ENCODE results near the gene PTCH2. TPM values are rescaled to one million over a fixed set of nuclear protein-coding genes. Genes with fewer than 3 reads are reported as not detected.

The PTCH2 gene
- total and polyA plus RNA-seq, 11 donors, result 0.19 to 0.85 (median 0.37) TPM; not detected in 1

GRCh38 chr1:44776730-44777068 is 66.4 kb downstream of the PTCH2 start:
- Histone ChIP-seq H3K36me3 (peaks cover 0 to 54% (median 51%) of the 10 kb centered on the region in 9 donors), H3K27me3 (no peaks in the 10 kb centered on the region), H3K4me3 (peak overlapping the region in 11 of 12 donors; percentile 68 to 95 (median 86)), H3K9me3 (no peaks in the 10 kb centered on the region), H3K4me1 (peaks cover 2 to 38% (median 23%) of the 10 kb centered on the region in 12 donors), H3K27ac (peak overlapping the region in 8 of 12 donors; percentile 85 to 99 (median 95))
- 56 to 62% (median 60%) methylated on average over 12 of the region's 12 CpGs for WGBS, 4 donors
- no peak for ATAC-seq
- DNase-seq, result no peak
- intact Hi-C loops (cut with DNase I), result loop anchor here in 3 of 10 donors (5.0 to 10.0 kb wide), 3 partner anchors 39 to 528 kb away; partner anchors contain the start of genes KIF2C (in 1 of the 3) and RNU5D-1 (in 1 of the 3)
- no peak for TF ChIP-seq POLR2A (IDR thresholded peaks at IDR 0.05)
- no peak for TF ChIP-seq CTCF (IDR thresholded peaks at IDR 0.05)

- Histone ChIP-seq H3K4me3 (peak overlapping the region; percentile 59 to 95 (median 85)), H3K4me1 (peaks cover 2 to 38% (median 23%) of the 10 kb centered on the region in 12 donors), H3K36me3 (peaks cover 0 to 49% (median 45%) of the 10 kb centered on the region in 9 donors), H3K27ac (peak overlapping the region; percentile 85 to 99 (median 95)), H3K9me3 (no peaks in the 10 kb centered on the region), H3K27me3 (no peaks in the 10 kb centered on the region)
- intact Hi-C loops (cut with DNase I), result loop anchor here in 5 of 10 donors (2.0 to 10.0 kb wide), 5 partner anchors 39 to 529 kb away; partner anchors contain the start of genes RNU5D-1 (in 2 of the 5) and KIF2C (in 1 of the 5)
- 7 to 18% (median 9%) methylated on average over 15 to 36 of the region's 36 CpGs for WGBS, 4 donors
- DNase-seq, result peak in 1 of 5 donors; percentile 71
- ATAC-seq, result peak in 3 of 4 donors; percentile 5 to 15 (median 7)
- TF ChIP-seq POLR2A (IDR thresholded peaks at IDR 0.05) (no peak), CTCF (IDR thresholded peaks at IDR 0.05) (no peak)
These were observed 66.9 kb downstream of the PTCH2 start for GRCh38 chr1:44775930-44776729.

GRCh38 chr1:44775078-44775929 is 67.7 kb downstream of the PTCH2 start, which contains the start of gene RPS8:
TSS of gene RPS8 (plus strand) at chr1:44775540. CDS start at chr1:44775597, 57 bp downstream.
- H3K9me3 ChIP-seq, result no peaks in the 10 kb centered on the region
- TF ChIP-seq POLR2A (IDR thresholded peaks at IDR 0.05), result peak; percentile 47 to 96
- peak in 1 of 12 donors; percentile 13 for TF ChIP-seq CTCF (IDR thresholded peaks at IDR 0.05)
- peak within 1 kb of the TSS; percentile 59 to 95 (median 85) for H3K4me3 ChIP-seq
- peak; percentile 89 to 96 (median 94) for ATAC-seq
- H3K27ac ChIP-seq, result peak within 1 kb of the TSS; percentile 85 to 99 (median 95)
- no peaks in the 10 kb centered on the region for H3K27me3 ChIP-seq
- H3K36me3 ChIP-seq, result peaks cover 0 to 43% (median 37%) of the 10 kb centered on the region in 9 donors
- peak; percentile 92 to 96 (median 94) for DNase-seq
- intact Hi-C loops (cut with DNase I), result loop anchor here in 5 of 10 donors (2.0 to 10.0 kb wide), 5 partner anchors 38 to 529 kb away; partner anchors contain the start of genes RNU5D-1 (in 2 of the 5) and KIF2C (in 1 of the 5)
- WGBS, 4 donors, result 0 to 1% (median 0%) methylated on average over 51 to 65 of the region's 65 CpGs
- H3K4me1 ChIP-seq, result peaks cover 2 to 38% (median 23%) of the 10 kb centered on the region in 12 donors

Other genes with a start within 250 kb of the PTCH2 start
- gene TMEM53, start 168.8 kb downstream of the PTCH2 start, total RNA-seq, result 10 to 100 TPM in 6 of 9 donors, 1 to 10 TPM in 3; 8.5 to 18.1 (median 12.5) TPM
- gene TMEM53, start 168.8 kb downstream of the PTCH2 start, polyA plus RNA-seq, result 10 to 100 TPM in 1 of 2 donors, 1 to 10 TPM in 1; 8.6 to 20.0 TPM
- 1 to 10 TPM in 2 of 9 donors, under 1 TPM in 4, not detected in 3; 0.33 to 9.9 (median 0.64) TPM for gene ARMH1, start 168.5 kb downstream of the PTCH2 start, total RNA-seq
- gene ARMH1, start 168.5 kb downstream of the PTCH2 start, polyA plus RNA-seq, result under 1 TPM; 0.62 to 0.88 TPM
- gene RNU5D-1, start 112.1 kb downstream of the PTCH2 start, total RNA-seq, result not detected
- not detected for gene RNU5D-1, start 112.1 kb downstream of the PTCH2 start, polyA plus RNA-seq
- gene KIF2C, start 103.4 kb downstream of the PTCH2 start, total RNA-seq, result 1 to 10 TPM in 5 of 9 donors, under 1 TPM in 4; 0.25 to 7.0 (median 1.2) TPM
- under 1 TPM; 0.34 to 0.68 TPM for gene KIF2C, start 103.4 kb downstream of the PTCH2 start, polyA plus RNA-seq
- gene RPS8, start 67.7 kb downstream of the PTCH2 start, total RNA-seq, result 1,000 to 10,000 TPM in 3 of 9 donors, 100 to 1,000 TPM in 6; 576 to 1,019 (median 853) TPM
- gene RPS8, start 67.7 kb downstream of the PTCH2 start, polyA plus RNA-seq, result 1,000 to 10,000 TPM; 1,199 to 1,848 TPM
- under 1 TPM in 3 of 9 donors, not detected in 6; 0.09 to 0.32 (median 0.23) TPM for gene BEST4, start 55.1 kb downstream of the PTCH2 start, total RNA-seq
- gene BEST4, start 55.1 kb downstream of the PTCH2 start, polyA plus RNA-seq, result under 1 TPM; 0.06 to 0.11 TPM
- 10 to 100 TPM in 2 of 9 donors, 1 to 10 TPM in 7; 4.5 to 17.9 (median 6.6) TPM for gene PLK3, start 42.9 kb downstream of the PTCH2 start, total RNA-seq
- 1 to 10 TPM; 5.8 to 6.9 TPM for gene PLK3, start 42.9 kb downstream of the PTCH2 start, polyA plus RNA-seq
- 1 to 10 TPM in 3 of 9 donors, under 1 TPM in 5, not detected in 1; 0.54 to 1.0 (median 0.82) TPM for gene DYNLT4, start 35.9 kb downstream of the PTCH2 start, total RNA-seq
- gene DYNLT4, start 35.9 kb downstream of the PTCH2 start, polyA plus RNA-seq, result 1 to 10 TPM in 1 of 2 donors, under 1 TPM in 1; 0.36 to 1.7 TPM
- gene BTBD19, start 34.7 kb downstream of the PTCH2 start, total RNA-seq, result 1 to 10 TPM in 8 of 9 donors, under 1 TPM in 1; 0.56 to 7.4 (median 2.8) TPM
- gene BTBD19, start 34.7 kb downstream of the PTCH2 start, polyA plus RNA-seq, result 1 to 10 TPM; 2.6 to 6.2 TPM
- 10 to 100 TPM; 27.5 to 48.8 (median 37.7) TPM for gene EIF2B3, start 143.3 kb upstream of the PTCH2 start, total RNA-seq
- gene EIF2B3, start 143.3 kb upstream of the PTCH2 start, polyA plus RNA-seq, result 10 to 100 TPM; 33.3 to 50.6 TPM
- gene HECTD3, start 168.1 kb upstream of the PTCH2 start, total RNA-seq, result 10 to 100 TPM; 17.6 to 34.3 (median 22.8) TPM
- 10 to 100 TPM; 18.9 to 30.1 TPM for gene HECTD3, start 168.1 kb upstream of the PTCH2 start, polyA plus RNA-seq
- 10 to 100 TPM; 58.2 to 95.8 (median 78.4) TPM for gene UROD, start 169.0 kb upstream of the PTCH2 start, total RNA-seq
- gene UROD, start 169.0 kb upstream of the PTCH2 start, polyA plus RNA-seq, result 10 to 100 TPM; 80.6 to 89.3 TPM